Tibial nerve (tissue), 4 donors: ENCODE data around the gene C4orf51. TPM values are rescaled to one million over a fixed set of nuclear protein-coding genes. Genes with fewer than 3 reads are reported as not detected.

Experiments used
- DNase-seq, 2 donors: peaks; one replicate each; pipeline ENCODE4 v3.0.0-alpha.2; 2019; ENCODE audit warnings: low spot score in 2 of 2
- H3K27ac ChIP-seq, 4 donors: fragments of 200-600 bp; sonication (generic) in 3 of 4; one replicate each; pipeline ENCODE4 v1.5.1; 2017 to 2019; ENCODE audit warnings: mild to moderate bottlenecking in 1 of 4
- H3K27me3 ChIP-seq, 2 donors: fragments of 200-600 bp; sonication (generic) in 1 of 2; one replicate each; pipeline versions ENCODE4 v1.5.1 to v1.6.0; 2017 to 2019
- H3K36me3 ChIP-seq, 3 donors: fragments of 200-600 bp; sonication (generic); one replicate each; pipeline ENCODE4 v1.5.1; 2018 to 2019
- H3K4me1 ChIP-seq, 4 donors: fragments of 200-600 bp; sonication (generic) in 3 of 4; one replicate each; pipeline ENCODE4 v1.5.1; 2017 to 2019
- H3K4me3 ChIP-seq, 4 donors: fragments of 200-600 bp; sonication (generic) in 3 of 4; one replicate each; pipeline ENCODE4 v1.5.1; 2017 to 2019; ENCODE audit warnings: mild to moderate bottlenecking in 1 of 4, moderate library complexity in 1 of 4
- H3K9me3 ChIP-seq, 4 donors: fragments of 200-600 bp; sonication (generic) in 3 of 4; one replicate each; pipeline ENCODE4 v1.5.1; 2017 to 2019
- EP300 ChIP-seq, 2 donors: sonication (generic); formaldehyde crosslinking; IDR thresholded peaks; one replicate each; pipeline ENCODE4 v1.6.1; 2017; ENCODE audit warnings: antibody characterized with exemption in 2 of 2, mild to moderate bottlenecking in 1 of 2
- POLR2A ChIP-seq, 2 donors: fragments of 450-650 bp; IDR thresholded peaks; one replicate each; pipeline ENCODE4 v1.6.1; 2017; ENCODE audit warnings: antibody characterized with exemption in 2 of 2, mild to moderate bottlenecking in 2 of 2, moderate library complexity in 2 of 2
- WGBS, 2 donors: methylation state at CpG; one replicate each; pipeline ENCODE4 v1.1.5; 2018; 5-methylcytosine and 5-hydroxymethylcytosine counted together
- total RNA-seq, 4 donors: library from RNA; depleted of rRNA; stranded (reverse); fragments of >200 nt; gene quantifications; one replicate each; pipeline ENCODE4 v1.1.0, GENCODE V29; 2016
- TF ChIP-seq, protein P1 (sequence below), 5 experiments: fragments of 200-600 bp in 3 of 5; fragments of 450-650 bp in 2 of 5; sonication (generic) in 3 of 5; IDR thresholded peaks; one replicate each; pipeline ENCODE4 v1.5.1; 2016 to 2019; ENCODE audit warnings: antibody characterized with exemption in 5 of 5, mild to moderate bottlenecking in 3 of 5, moderate library complexity in 2 of 5

The C4orf51 gene
- total RNA-seq, 4 donors from 2014 or later, result not detected

DNA sequence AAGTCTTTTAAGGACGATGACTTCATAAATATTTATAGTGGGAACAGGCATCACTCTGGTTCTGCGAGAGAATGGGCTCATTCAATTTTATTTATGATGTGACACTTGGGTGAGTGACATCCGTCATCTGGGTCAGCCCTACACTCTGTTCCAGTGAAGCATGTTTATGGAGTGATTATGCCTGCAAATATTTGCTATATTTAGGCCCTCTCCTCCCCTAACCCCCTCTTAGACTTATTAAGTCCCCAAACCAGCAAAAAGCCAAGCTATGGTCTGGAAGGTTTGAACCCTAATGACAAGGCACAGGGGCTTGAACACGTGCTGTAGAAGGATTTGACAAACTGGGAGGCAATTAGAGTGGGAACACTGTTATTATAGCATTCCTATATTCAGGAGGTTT, 55.9 kb downstream of the C4orf51 start:
- Histone ChIP-seq H3K9me3 (no peaks in the 10 kb centered on the region), H3K27ac (peak overlapping the region in 3 of 4 donors; percentile 15 to 57 (median 30)), H3K4me3 (no peak overlapping the region), H3K36me3 (no peaks in the 10 kb centered on the region), H3K27me3 (no peaks in the 10 kb centered on the region), H3K4me1 (peaks cover 0 to 49% (median 14%) of the 10 kb centered on the region in 4 donors)
- WGBS, 2 donors, result 67 to 72% methylated on average over 4 of the region's 4 CpGs
- DNase-seq, result no peak
- TF ChIP-seq POLR2A (IDR thresholded peaks at IDR 0.05) (no peak), EP300 (IDR thresholded peaks at IDR 0.05) (no peak)
- TF ChIP-seq, protein P1, sequence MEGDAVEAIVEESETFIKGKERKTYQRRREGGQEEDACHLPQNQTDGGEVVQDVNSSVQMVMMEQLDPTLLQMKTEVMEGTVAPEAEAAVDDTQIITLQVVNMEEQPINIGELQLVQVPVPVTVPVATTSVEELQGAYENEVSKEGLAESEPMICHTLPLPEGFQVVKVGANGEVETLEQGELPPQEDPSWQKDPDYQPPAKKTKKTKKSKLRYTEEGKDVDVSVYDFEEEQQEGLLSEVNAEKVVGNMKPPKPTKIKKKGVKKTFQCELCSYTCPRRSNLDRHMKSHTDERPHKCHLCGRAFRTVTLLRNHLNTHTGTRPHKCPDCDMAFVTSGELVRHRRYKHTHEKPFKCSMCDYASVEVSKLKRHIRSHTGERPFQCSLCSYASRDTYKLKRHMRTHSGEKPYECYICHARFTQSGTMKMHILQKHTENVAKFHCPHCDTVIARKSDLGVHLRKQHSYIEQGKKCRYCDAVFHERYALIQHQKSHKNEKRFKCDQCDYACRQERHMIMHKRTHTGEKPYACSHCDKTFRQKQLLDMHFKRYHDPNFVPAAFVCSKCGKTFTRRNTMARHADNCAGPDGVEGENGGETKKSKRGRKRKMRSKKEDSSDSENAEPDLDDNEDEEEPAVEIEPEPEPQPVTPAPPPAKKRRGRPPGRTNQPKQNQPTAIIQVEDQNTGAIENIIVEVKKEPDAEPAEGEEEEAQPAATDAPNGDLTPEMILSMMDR (IDR thresholded peaks at IDR 0.05), result no peak

DNA sequence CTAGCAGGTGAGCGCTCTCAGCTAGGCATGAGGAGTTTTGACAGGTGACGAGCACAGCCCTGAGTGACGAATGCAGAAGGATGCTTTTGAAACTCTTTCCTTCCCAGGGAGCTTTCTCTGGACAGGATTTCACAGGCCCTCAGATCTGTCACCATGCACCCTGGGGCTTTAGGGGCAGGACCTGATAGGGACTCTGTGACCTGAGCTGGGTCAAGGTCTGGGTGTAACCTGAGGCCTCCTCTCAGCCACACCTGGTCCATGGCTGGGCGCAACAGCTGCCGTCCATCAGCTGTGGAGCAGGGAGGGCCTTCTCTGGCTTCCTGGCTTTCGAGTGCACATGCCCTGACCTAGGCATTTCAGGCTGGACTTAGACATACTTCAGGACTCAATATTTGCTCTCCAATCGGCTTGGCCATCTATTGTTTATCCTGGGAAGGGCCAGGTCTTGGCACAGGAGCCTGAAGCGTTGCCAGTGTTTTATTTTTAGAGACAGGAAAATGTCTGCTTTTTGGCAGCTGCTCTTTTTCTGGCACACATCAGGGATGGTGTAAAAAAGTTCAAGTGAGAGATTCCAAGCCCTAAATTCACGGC, 56.4 kb downstream of the C4orf51 start:
- no peaks in the 10 kb centered on the region for H3K9me3 ChIP-seq
- H3K27me3 ChIP-seq, result no peaks in the 10 kb centered on the region
- no peak for TF ChIP-seq POLR2A (IDR thresholded peaks at IDR 0.05)
- TF ChIP-seq, protein P1 (IDR thresholded peaks at IDR 0.05), result no peak
- TF ChIP-seq EP300 (IDR thresholded peaks at IDR 0.05), result peak in 1 of 2 donors; percentile 40
- peak in 1 of 2 donors; percentile 45 for DNase-seq
- H3K4me3 ChIP-seq, result no peak overlapping the region
- H3K36me3 ChIP-seq, result no peaks in the 10 kb centered on the region
- H3K27ac ChIP-seq, result peak overlapping the region in 2 of 4 donors; percentile 30 to 57
- peaks cover 0 to 44% (median 14%) of the 10 kb centered on the region in 4 donors for H3K4me1 ChIP-seq
- WGBS, 2 donors, result 46 to 51% methylated on average over 8 to 9 of the region's 9 CpGs

DNA sequence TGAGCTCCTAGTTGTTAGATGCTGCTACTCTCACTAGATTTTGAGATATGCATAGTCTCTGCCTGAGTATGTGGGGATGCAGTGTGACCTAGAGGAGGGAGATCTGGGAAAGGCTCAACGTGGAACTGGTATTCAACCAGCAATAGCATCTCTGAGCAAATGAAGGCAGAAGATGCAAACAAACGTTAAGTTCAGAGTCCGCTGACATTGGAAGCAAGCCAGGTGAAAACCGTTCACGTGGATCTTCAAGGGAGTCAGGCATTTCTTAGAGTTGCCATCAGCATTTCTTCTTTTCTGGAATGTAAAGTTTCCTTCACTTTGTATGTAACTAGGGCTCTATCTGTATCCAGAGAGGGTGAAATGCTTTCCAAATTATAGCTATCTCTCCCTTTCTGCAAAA, 59.9 kb downstream of the C4orf51 start:
- no peak overlapping the region for H3K4me3 ChIP-seq
- no peak overlapping the region for H3K27ac ChIP-seq
- TF ChIP-seq, protein P1 (IDR thresholded peaks at IDR 0.05), result no peak
- TF ChIP-seq EP300 (IDR thresholded peaks at IDR 0.05) (no peak), POLR2A (IDR thresholded peaks at IDR 0.05) (no peak)
- H3K27me3 ChIP-seq, result no peaks in the 10 kb centered on the region
- H3K4me1 ChIP-seq, result peaks cover 0 to 15% (median 5%) of the 10 kb centered on the region in 4 donors
- no peaks in the 10 kb centered on the region for H3K9me3 ChIP-seq
- H3K36me3 ChIP-seq, result no peaks in the 10 kb centered on the region
- WGBS, 2 donors, result 42 to 49% methylated on average over 5 of the region's 5 CpGs
- DNase-seq, result no peak

DNA sequence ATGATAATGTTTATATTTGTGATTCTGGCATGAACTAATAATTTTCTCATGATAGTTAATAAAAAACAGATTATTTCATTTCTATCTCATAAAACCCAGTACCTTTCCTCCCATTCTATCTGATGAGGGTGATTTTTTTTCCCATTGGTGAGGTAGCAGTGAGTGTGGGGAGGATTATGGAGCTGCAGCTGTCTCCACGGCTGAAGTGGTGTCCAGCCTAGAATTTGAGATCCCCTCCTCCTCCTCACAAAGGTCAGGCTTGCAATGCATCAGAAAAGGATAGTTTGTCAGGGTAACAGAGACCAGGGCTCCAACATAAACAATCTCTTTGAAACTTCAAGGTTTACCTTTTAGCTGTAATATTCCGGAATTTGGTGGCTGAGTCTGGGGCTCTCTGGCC, 60.9 kb downstream of the C4orf51 start:
- Histone ChIP-seq H3K9me3 (no peaks in the 10 kb centered on the region), H3K27ac (no peak overlapping the region), H3K4me3 (no peak overlapping the region), H3K27me3 (no peaks in the 10 kb centered on the region), H3K4me1 (peaks cover 0 to 5% (median 2%) of the 10 kb centered on the region in 4 donors), H3K36me3 (no peaks in the 10 kb centered on the region)
- TF ChIP-seq, protein P1 (IDR thresholded peaks at IDR 0.05), result no peak
- no peak for TF ChIP-seq POLR2A (IDR thresholded peaks at IDR 0.05)
- no peak for TF ChIP-seq EP300 (IDR thresholded peaks at IDR 0.05)
- WGBS, 2 donors, result 60 to 63% methylated on average over 2 of the region's 2 CpGs
- DNase-seq, result no peak

DNA sequence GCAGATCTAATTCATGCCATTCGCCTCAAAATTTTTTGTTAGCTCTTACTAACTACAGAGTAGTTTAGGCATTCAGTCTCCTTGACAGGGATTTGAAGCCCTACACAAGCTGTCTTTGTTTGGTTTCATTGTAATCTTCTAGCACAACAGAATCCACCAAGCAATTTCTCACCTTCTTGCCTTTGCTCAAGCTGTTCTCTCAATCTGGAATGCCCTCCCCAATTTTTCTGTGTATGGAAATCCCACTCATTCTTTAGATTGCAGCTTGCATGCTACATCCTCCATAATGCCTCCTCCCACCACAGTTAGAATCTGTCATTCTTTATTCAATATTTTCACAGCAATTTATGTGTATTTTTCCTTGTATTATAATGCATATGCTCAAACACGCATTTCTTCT, 63.7 kb downstream of the C4orf51 start:
- Histone ChIP-seq H3K36me3 (no peaks in the 10 kb centered on the region), H3K27ac (no peak overlapping the region), H3K9me3 (no peaks in the 10 kb centered on the region), H3K27me3 (no peaks in the 10 kb centered on the region), H3K4me3 (no peak overlapping the region), H3K4me1 (no peaks in the 10 kb centered on the region)
- DNase-seq, result no peak
- TF ChIP-seq, protein P1 (IDR thresholded peaks at IDR 0.05), result no peak
- no peak for TF ChIP-seq EP300 (IDR thresholded peaks at IDR 0.05)
- TF ChIP-seq POLR2A (IDR thresholded peaks at IDR 0.05), result no peak
- 88 to 93% methylated on average over 2 of the region's 2 CpGs for WGBS, 2 donors
